GM18499 (cell line): Measurements from ENCODE around the gene TRIM34.
"Not testable (repeated sequence)": the region's sequence is repeated elsewhere in the genome, so short reads cannot be mapped to it uniquely, and the experiment has no call there.

Experiments used
- ATAC-seq: cut with Tn5 transposase; IDR thresholded peaks from one replicate; pipeline ENCODE4 v1.9.1; 2021; ENCODE audit warnings: moderate number of reproducible peaks; ENCODE audit not compliant: insufficient read depth, unreplicated experiment

Gene TRIM34, protein sequence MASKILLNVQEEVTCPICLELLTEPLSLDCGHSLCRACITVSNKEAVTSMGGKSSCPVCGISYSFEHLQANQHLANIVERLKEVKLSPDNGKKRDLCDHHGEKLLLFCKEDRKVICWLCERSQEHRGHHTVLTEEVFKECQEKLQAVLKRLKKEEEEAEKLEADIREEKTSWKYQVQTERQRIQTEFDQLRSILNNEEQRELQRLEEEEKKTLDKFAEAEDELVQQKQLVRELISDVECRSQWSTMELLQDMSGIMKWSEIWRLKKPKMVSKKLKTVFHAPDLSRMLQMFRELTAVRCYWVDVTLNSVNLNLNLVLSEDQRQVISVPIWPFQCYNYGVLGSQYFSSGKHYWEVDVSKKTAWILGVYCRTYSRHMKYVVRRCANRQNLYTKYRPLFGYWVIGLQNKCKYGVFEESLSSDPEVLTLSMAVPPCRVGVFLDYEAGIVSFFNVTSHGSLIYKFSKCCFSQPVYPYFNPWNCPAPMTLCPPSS

DNA sequence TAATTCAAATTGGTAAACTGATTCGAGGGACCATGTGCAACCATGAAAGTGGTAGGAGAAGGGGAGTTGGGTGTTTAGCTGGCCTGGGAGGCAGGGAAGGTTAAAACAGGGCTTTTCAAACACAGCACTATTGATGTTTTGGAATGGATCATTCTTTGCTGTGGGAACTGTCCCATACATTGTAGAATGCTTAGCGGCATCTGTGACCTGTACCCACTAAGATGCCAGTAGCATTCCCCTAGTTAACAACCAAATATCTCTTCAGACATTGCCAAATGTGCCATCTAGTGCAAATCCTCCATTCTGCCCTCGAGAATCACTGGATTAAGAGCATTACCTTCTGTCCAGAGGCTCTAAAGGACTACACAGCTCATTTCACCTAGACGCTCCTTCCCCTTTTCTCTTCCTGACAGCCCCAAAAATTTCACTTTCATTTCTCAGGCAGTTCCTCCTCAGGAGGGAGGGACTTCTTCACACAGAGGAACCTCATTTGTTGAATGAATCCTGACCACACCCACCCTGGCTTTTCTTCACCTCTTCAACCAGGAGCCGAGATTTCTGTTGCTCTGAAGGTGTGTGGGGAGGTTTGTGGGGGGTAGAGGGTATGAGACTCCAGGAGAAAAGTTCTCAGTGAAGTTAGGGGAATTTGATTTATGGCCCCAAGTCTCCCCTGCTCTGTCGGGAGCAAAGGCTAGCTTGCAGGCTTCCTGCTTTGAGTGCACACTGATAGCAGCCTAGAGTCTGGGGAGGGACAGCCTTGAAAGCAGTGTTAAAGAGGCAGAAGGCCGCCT, at the start of gene TRIM34:
Gene TRIM34 (plus strand): TSS at position 513 of the 791 bp plus-strand sequence. CDS start 7,331 bp downstream, outside the sequence.
- peak; percentile 97 for ATAC-seq

DNA sequence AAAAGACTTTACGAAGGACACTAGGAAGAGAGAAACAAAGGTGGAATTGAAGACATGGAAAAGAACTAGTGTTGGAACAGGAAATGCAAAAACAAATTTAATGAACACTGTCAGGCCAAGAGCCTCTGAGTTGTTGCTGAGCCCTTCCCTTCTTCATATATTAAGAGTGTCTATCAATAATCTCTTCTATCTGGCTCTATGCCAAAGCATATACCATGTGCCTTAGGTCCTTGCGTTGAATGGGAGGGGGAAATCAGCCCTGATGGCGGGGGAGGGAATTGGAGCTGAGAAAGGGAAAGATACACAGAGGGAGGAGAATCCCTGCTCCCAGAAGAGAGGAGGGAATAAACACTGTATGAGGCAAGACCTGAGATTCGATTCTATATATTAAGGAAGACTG, 49.6 kb upstream of the TRIM34 start:
- ATAC-seq = no peak

DNA sequence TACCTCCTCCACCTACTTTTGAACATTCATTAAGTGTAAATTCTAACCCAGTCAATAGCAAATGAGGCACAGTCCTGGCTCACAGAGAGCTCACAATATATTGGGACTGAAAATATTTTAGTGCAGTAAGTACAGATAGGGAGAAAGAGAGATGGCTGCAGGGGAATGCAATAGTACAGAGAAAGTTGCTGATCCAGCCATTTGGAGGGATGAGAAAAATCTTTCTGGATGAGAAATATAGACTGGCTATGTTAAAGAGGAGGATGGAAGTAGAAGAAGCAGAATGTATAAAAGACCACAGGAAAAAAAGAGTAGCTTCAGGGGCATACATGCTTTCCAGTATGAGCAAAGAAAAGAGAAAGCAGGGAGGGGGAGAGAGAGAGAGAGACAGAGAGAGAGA, 47.7 kb upstream of the TRIM34 start:
- ATAC-seq = no peak

GRCh38 chr11:5580577-5580976, 44.2 kb upstream of the TRIM34 start, which contains the start of gene OR52B6:
OR52B6 (plus strand) TSS chr11:5580877; CDS start chr11:5580877, 0 bp downstream.
- no peak for ATAC-seq

GRCh38 chr11:5581014-5581413, 43.8 kb upstream of the TRIM34 start:
- no peak for ATAC-seq

- not testable (repeated sequence) for ATAC-seq
Observed at GRCh38 chr11:5584458-5584857, 40.3 kb upstream of the TRIM34 start.

- ATAC-seq = not testable (repeated sequence)
Observed at GRCh38 chr11:5589906-5590305, 34.9 kb upstream of the TRIM34 start.

DNA sequence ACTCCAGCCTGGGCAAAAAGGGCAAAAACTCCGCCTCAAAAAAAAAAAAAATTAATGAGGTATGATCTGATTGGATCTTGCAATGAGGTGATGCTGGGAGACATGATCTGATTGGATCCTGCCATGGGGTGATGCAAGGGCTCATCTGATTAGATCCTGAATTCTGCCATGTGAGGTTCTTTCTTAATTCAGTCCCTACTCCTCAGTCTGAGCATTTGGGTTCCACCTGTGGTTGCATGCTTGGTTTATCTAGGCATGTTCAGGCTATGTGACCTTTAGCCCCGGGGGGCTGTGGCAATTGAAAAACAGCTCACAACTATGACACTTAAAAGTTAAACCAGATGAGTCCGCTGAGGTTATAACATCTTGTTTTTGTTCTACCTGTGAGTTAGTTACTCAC, 33.2 kb upstream of the TRIM34 start:
- no peak for ATAC-seq

DNA sequence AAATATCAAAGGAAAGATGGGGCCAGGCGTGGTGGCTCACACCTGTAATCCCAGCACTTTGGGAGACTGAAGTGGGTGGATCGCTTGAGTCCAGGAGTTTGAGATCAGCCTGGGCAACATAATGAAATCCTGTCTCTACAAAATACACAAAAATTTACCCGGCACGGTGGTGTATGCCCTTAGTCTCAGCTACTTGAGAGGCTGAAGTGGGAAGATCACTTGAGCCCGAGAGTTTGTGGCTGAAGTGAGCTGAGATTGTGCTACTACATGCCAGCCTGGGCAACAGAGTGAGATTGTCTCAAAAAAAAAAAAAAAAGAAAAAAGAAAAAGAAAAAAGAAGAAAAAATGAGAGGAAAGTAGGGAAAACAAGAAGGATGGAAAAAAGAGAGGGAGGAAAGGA, 32.2 kb upstream of the TRIM34 start:
- no peak for ATAC-seq

GRCh38 chr11:5593146-5593545, 31.7 kb upstream of the TRIM34 start:
- no peak for ATAC-seq

GRCh38 chr11:5596607-5597201, 28.1 kb upstream of the TRIM34 start, which contains the start of gene TRIM6:
TRIM6 (plus strand) TSS chr11:5596637; CDS start chr11:5596898, 261 bp downstream.
- ATAC-seq = no peak

GRCh38 chr11:5597953-5598352, 26.8 kb upstream of the TRIM34 start:
- ATAC-seq = no peak

DNA sequence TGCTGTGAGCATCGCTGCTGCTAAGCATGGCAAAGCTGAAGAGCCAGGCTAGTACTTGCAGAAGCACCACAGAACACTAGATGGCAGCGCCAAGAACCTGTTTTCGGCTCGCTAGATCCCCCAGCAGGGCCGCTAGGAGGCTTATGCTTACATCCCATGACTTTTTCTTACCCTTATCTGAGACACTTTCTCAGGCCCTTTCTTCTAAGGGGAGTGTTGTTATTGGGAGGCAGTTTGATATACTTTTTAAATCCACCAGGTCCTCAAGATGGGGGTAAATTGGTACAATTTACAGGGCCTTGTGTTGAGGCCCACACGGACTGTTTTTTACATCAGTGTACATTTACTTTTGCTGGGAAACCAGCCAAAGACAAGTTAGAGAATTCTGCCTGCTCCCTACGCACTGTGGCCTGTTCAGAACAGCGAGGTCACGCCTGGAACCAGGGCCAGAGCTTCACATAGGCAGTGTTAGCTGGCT, 24.4 kb upstream of the TRIM34 start:
- ATAC-seq = peak; percentile 73

GRCh38 chr11:5602791-5603190, 22.0 kb upstream of the TRIM34 start:
- not testable (repeated sequence) for ATAC-seq

- ATAC-seq = no peak
Observed at GRCh38 chr11:5603326-5603725, 21.5 kb upstream of the TRIM34 start.

DNA sequence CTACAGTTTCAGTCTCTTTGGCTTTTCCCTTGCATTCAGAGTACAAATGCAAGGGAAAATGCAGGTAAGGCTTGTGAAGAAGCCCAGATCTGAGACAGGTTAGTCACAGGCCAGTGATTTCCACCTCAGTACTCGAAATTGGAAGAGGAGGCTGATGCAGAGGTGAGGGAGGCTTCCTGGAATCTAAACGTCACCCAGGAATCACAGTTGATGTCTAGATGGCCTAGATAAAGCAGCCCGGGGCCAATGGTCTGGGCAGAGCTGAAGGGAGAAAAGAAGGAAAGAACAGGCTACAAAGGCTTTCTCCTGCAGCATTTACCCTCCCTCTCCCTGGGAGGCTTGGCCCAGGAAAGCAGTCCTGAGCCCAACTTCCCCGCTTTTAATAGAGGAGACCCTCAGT, 19.9 kb upstream of the TRIM34 start:
- ATAC-seq = no peak

DNA sequence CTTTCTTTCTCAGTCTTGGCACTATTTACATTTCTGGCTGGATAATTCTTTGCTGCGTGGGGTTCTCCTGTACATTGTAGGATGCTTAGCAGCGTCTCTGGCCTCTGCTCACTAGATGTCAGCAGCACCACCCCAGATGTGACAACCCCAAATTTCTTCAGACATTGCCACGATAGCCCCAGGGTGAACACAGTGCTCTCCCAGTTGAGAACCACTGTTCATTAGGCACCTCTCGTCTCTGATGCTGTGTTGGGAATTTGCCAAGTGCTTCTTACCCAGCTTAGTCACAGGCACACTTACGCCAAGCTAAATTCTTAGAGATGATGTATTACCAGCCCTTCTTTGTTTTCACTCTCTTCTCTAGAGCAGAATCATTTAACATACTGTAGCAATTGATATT, 19.0 kb upstream of the TRIM34 start:
- ATAC-seq = no peak

GRCh38 chr11:5608808-5609207, 16.0 kb upstream of the TRIM34 start:
- no peak for ATAC-seq

GRCh38 chr11:5610446-5610845, 14.4 kb upstream of the TRIM34 start:
- ATAC-seq = no peak

- no peak for ATAC-seq
Observed at GRCh38 chr11:5611627-5612026, 13.2 kb upstream of the TRIM34 start.

DNA sequence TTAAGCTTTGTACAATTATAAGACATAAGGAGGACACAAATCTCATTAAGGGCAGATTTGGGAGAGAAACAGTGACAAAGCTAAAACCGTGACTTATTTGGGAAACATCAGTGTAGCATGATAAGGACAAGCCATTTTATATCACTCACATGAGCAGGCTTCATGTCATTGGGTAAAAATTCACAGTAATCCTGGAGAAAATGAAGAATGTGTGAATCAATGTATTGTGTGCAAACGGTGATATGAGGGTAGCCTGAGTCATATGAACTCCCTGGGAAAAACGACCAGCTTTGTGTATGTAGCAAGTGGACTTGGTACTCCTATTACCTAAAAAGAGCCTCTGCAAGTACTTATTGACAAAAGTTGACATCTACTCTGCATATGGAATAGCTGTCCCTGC, 6.0 kb upstream of the TRIM34 start:
- no peak for ATAC-seq
